Measurements from ENCODE around the gene DNAI7.

The DNAI7 gene

DNA sequence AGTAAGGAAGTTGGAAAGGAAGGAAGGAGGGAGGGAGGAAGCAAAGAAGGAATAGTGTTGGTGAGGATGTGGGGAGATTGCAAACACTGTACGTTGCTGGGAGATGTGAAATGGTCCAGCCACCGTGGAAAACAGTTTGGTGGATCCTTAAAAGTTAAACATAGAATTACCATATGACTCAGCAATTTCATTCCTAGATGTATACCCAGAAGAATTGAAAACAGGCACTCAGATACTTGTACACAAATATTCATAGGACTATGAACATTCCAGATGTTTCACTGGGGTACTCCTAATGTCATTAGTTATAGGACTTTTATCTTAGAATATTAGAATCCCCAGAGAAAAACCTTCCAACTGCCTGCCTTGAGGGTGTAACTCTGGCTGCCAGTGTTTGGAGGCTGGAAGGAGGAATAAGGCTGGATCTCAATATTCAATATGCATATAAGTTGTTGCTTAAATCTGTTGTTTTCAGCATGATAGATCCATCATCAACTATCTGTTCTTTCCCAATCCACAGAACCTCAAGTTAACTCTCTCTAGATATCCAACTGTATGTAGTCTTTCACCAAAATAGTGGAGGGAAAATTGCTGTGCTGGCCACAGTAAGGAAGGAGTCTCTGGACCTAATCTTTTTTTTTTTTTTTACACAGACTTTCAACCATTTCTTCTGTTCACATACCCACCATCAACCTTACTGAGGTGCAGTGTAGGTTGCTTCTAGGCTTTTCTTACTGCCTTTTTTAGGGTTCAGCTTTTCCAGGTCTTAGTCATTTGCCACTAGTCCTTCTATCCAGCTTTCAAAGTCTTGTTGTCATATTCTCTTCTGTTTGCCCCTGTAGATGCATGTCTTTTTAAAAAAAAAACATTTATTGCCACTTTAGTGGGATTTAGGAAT, 94.5 kb downstream of the DNAI7 start:
- no peak for DNase-seq (ENCODE audit: low read depth)

DNA sequence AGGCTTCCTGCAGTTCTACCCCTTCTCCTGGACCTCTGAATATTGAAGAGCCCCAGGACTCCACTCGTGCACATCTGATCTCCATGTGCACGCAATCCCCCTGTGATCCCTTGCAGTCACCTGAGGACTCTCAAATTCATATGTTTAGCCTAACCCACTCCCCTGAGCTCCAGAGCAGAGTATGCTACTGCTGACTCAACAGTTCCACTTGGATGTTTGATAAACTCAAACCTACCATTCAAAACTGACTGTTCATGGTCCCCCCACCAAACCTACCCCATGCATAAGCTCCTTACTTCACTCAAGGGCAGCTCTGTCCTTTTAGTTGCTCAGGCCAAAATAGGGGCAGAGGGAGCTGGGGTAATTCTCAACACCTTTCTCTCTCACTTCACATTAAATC, 96.0 kb downstream of the DNAI7 start:
- no peak for DNase-seq (ENCODE audit: low read depth)

DNA sequence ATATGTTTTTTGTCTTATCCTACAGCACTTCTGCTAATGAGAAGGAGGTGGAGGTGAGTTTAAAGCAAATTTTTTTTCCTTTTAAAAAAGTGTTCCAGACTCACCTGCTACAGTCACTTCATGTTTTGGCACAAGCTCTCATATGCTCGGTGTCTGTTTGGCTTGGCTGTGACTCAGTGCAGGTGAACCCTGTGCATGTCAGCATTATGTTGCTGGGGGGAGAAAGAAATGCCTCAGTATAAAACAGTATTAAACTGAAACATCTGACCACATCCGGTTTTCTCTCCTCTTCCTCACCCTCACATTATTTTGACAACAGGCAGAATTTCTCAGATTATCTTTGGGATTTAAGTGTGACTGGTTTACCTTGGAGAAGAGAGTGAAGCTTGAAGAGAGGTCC, 105.2 kb downstream of the DNAI7 start:
- no peak for DNase-seq (ENCODE audit: low read depth)

DNA sequence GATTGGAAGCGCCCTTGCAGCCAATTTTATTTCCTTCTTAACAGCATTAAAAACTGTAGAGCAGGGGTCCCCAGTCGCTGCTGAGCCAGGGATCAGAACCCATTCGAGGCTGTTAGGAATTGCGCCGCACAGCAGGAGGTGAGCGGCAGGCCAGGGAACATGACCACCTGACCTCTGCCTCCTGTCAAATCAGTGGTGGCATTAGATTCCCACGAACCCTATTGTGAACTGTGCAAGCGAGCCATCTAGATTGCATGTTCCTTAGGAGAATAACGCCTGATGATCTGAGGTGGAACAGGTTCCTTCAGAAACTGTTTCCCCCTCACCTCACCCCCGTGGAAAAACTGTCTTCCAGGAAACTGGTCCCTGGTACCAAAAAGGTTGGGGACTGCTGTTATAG, 107.4 kb downstream of the DNAI7 start:
- no peak for DNase-seq (ENCODE audit: low read depth)

DNA sequence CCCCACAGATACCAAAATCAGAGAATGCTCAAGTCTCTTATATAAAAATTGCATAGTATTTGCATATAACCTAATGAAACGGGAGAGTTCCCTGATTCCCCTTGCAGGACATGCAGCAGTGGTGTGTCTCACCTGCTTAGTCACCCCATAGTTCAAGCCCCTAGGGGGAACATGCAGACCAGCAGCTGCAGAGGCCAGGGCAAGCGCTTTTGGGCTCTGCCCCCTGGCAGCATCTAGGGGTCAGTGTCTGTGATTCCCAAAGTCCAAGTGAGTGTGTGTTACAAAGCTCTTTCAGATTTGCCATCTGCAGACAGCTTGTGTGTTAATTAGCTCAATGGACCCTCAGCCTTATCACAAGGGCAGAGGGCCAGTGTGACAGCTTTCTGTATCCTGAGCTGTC, 110.1 kb downstream of the DNAI7 start:
- DNase-seq (ENCODE audit: low read depth): no peak

DNA sequence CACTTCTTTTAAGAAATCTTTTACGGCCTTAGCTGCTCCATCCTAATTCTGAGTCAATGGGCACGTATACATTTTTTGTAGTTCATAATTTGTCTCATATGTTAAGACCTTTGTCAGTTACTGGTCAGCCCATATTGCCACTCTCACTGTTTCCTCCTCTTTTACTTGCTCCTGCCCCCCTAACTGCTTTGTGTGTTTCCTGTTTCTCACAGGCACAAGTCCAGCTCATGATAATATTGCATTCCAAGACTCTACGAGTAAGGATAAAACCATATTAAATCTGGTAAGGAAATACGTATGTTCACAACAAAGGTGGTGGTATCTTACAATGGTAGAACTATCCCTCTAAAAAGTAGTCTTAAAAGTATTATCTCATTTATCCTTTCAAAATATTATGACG, 111.7 kb downstream of the DNAI7 start:
- DNase-seq (ENCODE audit: low read depth): no peak

DNA sequence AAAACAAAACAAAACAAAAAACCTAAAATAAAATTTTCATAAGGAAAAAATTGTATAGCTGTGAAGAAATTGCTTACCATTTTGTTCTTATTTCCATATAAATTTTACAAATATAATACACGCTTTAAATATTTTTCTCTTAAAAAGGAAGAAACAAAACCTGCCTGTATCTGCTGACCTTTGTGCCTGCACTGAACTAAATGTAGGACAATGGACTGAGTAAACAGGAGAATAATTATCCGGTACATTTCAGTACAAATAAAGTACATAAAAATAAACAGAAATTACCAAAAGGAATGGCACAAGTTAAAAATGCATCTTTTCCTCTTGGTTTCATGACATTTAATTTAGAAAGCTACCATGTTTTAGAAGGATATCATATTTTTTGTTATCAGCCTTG, 112.3 kb downstream of the DNAI7 start:
- DNase-seq (ENCODE audit: low read depth): no peak

DNA sequence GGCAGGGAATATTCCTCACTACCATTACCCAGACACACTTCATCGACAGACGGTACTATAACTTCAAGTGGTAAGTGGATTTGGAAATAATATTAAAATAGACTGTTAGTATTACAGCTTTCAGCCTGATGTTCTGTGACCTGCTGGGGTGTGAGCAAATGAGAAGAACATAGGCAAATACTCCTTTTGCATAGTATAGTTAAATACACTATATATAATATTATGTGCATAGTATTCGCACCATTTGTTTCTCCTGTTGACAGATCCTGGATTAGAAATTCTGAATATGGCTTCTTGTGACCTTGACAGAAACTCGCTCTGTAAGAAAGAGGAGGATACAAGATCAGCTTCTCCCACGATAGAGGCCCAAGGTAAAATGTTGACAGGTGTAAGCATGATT, 115.6 kb downstream of the DNAI7 start:
- no peak for DNase-seq (ENCODE audit: low read depth)

DNA sequence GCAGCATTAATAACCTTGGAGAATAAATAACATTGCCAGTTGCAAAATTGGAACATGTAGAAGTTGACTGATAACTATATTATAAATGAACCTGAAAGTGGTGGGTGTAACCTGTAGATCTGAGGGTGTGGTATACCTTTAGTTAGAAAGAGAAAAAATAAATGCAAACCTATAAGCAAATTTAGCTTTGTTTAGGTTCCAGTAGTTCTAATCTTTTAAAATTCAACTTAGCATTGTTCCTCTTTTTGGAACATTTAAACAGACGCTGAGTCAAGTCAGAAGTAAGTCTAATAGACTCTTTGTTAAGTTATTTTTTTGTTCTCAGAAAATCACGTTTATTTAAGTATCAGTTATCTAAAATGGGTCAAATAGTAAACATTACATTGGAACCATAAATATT, 120.0 kb downstream of the DNAI7 start:
- DNase-seq (ENCODE audit: low read depth): no peak

DNA sequence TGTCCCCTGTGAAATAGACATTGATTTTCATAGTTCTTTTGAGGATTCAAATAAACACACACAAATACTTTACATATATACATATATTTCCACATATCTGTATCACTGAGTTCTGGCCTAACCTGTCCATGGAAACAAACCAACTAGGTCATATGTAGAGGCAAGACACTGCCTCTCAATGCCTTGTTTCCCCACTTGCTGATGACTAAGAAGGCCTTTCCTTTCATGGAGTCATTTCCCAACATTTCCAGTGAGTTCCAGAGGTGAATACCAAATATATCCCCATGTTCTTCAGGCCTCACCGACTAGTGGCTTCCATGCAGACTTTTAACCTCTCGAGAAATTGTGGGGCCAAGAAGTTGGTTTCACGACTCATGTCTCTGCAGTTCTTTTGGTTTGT, 120.8 kb downstream of the DNAI7 start:
- DNase-seq (ENCODE audit: low read depth): no peak

DNA sequence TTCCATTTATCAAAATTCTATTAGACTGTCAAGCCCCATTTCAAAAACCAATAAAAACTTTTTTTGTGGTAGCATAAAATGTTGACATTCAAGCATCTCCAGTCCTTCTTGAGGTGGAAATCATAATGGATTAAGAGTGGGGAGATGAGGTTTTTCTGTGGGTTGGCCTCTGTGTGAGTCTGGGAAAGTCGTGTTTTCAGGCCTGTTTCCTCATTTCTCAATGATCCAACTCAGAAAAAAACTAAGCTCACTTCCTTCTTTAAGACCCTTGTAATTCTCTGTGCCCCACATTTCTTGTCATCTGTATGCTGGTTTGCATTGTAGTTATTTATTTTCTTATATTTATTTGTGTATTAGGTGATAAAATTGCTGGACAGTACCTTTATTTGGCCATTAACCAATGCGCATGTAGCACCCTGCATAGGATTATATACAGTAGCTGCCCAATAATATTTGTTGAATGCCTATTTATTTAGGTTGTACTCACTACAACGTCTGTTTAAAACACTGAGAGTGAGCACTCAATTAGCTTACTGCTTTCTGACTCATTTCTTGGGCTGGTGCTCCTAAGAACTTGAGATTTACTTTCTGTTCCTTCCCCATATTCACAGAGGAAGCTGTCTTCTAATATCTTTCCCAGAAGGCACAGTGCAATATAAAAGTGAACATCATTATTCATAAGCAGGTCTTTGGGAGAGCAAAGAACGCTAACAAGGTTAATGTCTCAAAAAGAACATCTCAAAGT, 121.9 kb downstream of the DNAI7 start:
- no peak for DNase-seq (ENCODE audit: low read depth)

DNA sequence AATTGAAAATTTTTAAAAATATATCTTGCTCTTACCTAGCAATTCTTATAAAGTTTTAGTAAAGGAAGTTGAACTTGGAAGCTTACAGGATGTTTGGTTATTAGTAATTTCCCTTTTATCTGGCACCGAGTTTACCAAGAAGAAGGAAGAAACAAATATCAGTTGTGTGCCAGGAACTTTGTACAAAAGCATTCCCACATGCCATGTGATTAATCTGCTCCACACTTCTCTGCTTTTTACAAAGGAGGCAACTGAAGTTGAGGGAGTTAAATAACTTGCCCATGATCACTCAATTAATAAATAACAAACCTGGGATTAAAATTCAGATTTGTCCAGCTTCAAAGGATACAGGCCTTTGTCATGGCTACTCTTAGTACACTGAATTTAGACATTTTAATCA, 123.6 kb downstream of the DNAI7 start:
- no peak for DNase-seq (ENCODE audit: low read depth)

DNA sequence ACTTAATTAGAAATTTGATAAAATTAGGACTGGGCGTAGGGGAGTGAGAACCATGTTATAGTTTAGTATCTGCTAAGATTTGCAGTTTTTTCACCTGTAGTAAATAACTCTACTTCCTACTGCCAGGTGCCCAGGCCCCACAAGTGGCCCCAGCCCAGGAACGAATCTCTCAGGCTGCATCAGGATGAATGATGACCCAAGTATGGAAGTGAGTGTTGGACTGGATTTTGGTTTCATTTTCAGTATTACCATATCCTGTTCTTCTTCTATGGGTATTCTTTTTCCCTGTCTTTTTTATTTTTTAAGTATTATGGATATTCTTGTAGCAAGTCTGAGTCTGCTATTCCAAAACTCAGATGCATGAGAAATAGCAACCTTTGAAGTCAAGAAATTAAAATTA, 125.7 kb downstream of the DNAI7 start:
- DNase-seq (ENCODE audit: low read depth): no peak

DNA sequence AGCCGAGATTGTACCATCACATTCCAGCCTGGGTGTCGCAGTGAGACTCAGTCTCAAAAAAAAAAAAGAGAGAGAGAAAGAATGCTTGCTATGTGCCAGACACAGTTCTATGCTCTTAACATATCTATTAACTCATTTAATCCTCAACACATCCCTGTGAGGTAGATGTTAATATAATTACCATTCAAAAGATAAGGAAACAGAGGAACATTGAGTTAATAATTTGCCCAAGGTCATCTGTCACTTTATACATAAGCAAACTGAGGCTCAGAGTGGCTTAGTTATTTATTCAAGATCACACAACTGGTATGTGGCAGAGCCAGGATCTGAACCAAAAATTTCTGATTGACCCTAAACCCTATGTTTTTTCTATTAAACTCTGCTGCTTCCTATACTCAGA, 129.9 kb downstream of the DNAI7 start:
- no peak for DNase-seq (ENCODE audit: low read depth)

DNA sequence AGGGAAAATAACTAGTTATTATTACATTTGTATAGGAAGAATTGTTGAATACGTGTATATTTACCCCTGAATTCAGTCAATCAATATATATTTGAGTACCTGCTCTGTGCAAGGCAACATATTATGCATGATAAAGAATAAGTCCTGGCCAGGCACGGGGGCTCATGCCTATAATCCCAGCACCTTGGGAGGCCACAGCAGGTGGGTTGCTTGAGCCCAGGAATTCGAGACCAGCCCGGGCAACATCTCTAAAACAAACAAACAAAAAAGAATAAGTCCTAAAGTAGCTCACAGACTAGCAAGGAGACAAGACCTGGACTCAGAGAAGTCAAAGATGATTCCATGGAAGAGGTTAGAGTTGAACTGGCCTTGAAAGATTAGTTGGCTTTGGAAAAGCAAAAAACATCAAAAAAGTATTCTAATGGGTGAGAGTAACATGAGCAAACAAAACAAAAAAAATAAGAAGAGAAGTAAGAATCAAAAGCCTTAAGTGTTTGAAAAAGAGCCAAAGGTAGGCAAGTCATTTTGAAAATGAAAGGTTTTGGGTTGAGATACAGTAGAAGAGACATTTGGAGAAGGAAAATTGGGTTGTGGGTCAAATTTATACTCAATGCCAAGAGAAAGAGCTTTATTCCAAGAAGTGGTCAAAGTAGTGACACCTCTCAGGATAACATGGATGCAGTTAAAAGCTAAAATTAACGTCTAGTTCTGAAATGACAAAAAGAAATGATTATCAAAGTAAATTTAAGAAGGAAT, 130.9 kb downstream of the DNAI7 start:
- DNase-seq (ENCODE audit: low read depth): no peak

DNA sequence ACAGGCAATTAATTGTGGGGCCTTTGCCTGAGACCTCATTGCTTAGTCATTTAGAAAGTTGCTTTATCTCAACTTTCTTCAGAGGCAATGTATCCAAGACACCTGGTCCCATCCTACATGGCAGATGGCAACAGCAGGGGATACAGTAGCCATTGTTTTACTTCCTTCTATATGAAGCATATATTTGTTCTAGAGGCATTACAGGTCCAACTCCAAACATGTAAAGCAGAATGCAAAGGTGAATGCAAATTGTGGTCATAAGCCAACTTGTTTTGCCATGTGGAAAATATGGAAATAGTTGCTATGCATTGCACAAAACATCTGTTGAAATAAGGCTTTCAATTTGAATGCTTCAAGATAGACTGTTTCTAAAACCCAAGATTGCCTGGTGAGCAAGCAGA, 136.3 kb downstream of the DNAI7 start:
- no peak for DNase-seq (ENCODE audit: low read depth)
